PC-9 (cell line): ENCODE data around the gene NTM. TPM values are rescaled to one million over a fixed set of nuclear protein-coding genes. Genes with fewer than 3 reads are reported as not detected.

Experiments used
- BruUV-seq: library from RNA; stranded (reverse); fragments of 400-500 nt; replicated peaks from 2 replicates; lab custom pipeline; 2021; lab: Mats Ljungman, UMichigan
- CTCF ChIA-PET: fragments of 300-600 bp; sonication (Branson Sonifier 250); formaldehyde crosslinking; loops from one replicate; lab custom pipeline; 2022; ENCODE audit warnings: antibody characterized with exemption; lab: Charles Lee
- POLR2A ChIA-PET: fragments of 300-600 bp; sonication (Branson Sonifier 250); formaldehyde crosslinking; loops from one replicate; lab custom pipeline; 2022; ENCODE audit warnings: antibody characterized with exemption; ENCODE audit not compliant: unreplicated experiment; lab: Charles Lee
- DNase-seq, 2 experiments: peaks; one replicate each; pipeline versions ENCODE4 v3.0.0 to v3.0.0-alpha.2; 2015 to 2022; ENCODE audit warnings: mixed read lengths in 1 of 2
- H2AFZ ChIP-seq: fragments of 200-600 bp; sonication (generic); 2 replicates; pipeline ENCODE4 v1.8.1; 2017; ENCODE audit warnings: antibody characterized with exemption
- H3F3A ChIP-seq: fragments of 200-600 bp; sonication (generic); 2 replicates; pipeline ENCODE4 v1.8.1; 2017; ENCODE audit warnings: antibody characterized with exemption, mild to moderate bottlenecking, low read depth; ENCODE audit not compliant: insufficient read depth
- H3K27ac ChIP-seq: fragments of 200-600 bp; sonication (generic); 2 replicates; pipeline ENCODE4 v1.6.1; 2016; ENCODE audit warnings: mixed run types
- H3K27me3 ChIP-seq: fragments of 200-600 bp; sonication (generic); 2 replicates; pipeline ENCODE4 v1.6.1; 2016; ENCODE audit warnings: low read depth, mixed run types; ENCODE audit not compliant: insufficient read depth
- H3K36me3 ChIP-seq: fragments of 200-600 bp; sonication (generic); 2 replicates; pipeline ENCODE4 v1.6.1; 2016; ENCODE audit warnings: low read depth, mixed run types
- H3K4me1 ChIP-seq: fragments of 200-600 bp; sonication (generic); replicated peaks from 2 replicates; pipeline ENCODE4 v1.6.1; 2016; ENCODE audit warnings: mixed run types; ENCODE audit not compliant: insufficient read depth
- H3K4me2 ChIP-seq: fragments of 200-600 bp; sonication (generic); 2 replicates; pipeline ENCODE4 v1.6.1; 2017; ENCODE audit warnings: mixed run types
- H3K4me3 ChIP-seq: fragments of 200-600 bp; sonication (generic); 2 replicates; pipeline ENCODE4 v1.6.1; 2016; ENCODE audit warnings: mixed run types
- H3K79me2 ChIP-seq: fragments of 200-600 bp; sonication (generic); 2 replicates; pipeline ENCODE4 v1.6.1; 2017; ENCODE audit warnings: low read depth, mixed run types
- H3K9me2 ChIP-seq: fragments of 200-600 bp; sonication (generic); 2 replicates; pipeline ENCODE4 v1.8.1; 2017; ENCODE audit warnings: mild to moderate bottlenecking; ENCODE audit not compliant: insufficient read depth
- H3K9me3 ChIP-seq: fragments of 200-600 bp; sonication (generic); 2 replicates; pipeline ENCODE4 v1.8.1; 2016; ENCODE audit warnings: low read depth; ENCODE audit not compliant: insufficient read depth
- H4K20me1 ChIP-seq: fragments of 200-600 bp; sonication (generic); 2 replicates; pipeline ENCODE4 v1.8.1; 2017; ENCODE audit not compliant: insufficient read depth
- CTCF ChIP-seq: fragments of 200-600 bp; sonication (generic); conservative IDR thresholded peaks from 2 replicates; pipeline ENCODE4 v1.6.1; 2017; ENCODE audit warnings: mixed run types, antibody characterized with exemption, mild to moderate bottlenecking, moderate library complexity
- EZH2 ChIP-seq: fragments of 200-600 bp; sonication (generic); IDR thresholded peaks from 2 replicates; pipeline ENCODE4 v1.8.0; 2017; ENCODE audit warnings: antibody characterized with exemption, low read depth
- intact Hi-C: fragments of 100-400 bp; cut with micrococcal nuclease; formaldehyde crosslinking; loops from one replicate; pipeline ENCODE4 v1.10.0; 2022; ENCODE audit not compliant: unreplicated experiment
- total RNA-seq: library from RNA; stranded (reverse); gene quantifications from 2 replicates; pipeline ENCODE4 v1.2.3, GENCODE V29; 2021

The NTM gene
- total RNA-seq, 1 experiment from 2014 or later: not detected

GRCh38 chr11:131599285-131599684 is 228.9 kb downstream of the NTM start:
- no peak overlapping the region for H3K27ac ChIP-seq
- BruUV-seq: no TSS peak
- ChIA-PET POLR2A (no interaction called here), CTCF (no interaction called here)
- H4K20me1 ChIP-seq: no peaks in the 10 kb centered on the region
- H3K4me1 ChIP-seq: no peaks in the 10 kb centered on the region
- peaks cover 54% of the 10 kb centered on the region for H3K27me3 ChIP-seq
- intact Hi-C loops: no loop called here
- H3K4me3 ChIP-seq: no peak overlapping the region
- H3K9me2 ChIP-seq: no peaks in the 10 kb centered on the region
- no peaks in the 10 kb centered on the region for H3K9me3 ChIP-seq
- no peak overlapping the region for H3K4me2 ChIP-seq
- H3K79me2 ChIP-seq: no peaks in the 10 kb centered on the region
- DNase-seq: no peak
- no peak for TF ChIP-seq CTCF
- TF ChIP-seq EZH2: no peak
- no peak overlapping the region for H2AFZ ChIP-seq
- H3K36me3 ChIP-seq: no peaks in the 10 kb centered on the region
- no peaks in the 10 kb centered on the region for H3F3A ChIP-seq

GRCh38 chr11:131600628-131601027 is 230.2 kb downstream of the NTM start:
- no peaks in the 10 kb centered on the region for H3K79me2 ChIP-seq
- POLR2A ChIA-PET: no interaction called here

GRCh38 chr11:131601586-131601985 is 231.2 kb downstream of the NTM start:
- no peaks in the 10 kb centered on the region for H3K9me2 ChIP-seq
- no peak overlapping the region for H2AFZ ChIP-seq
- ChIA-PET CTCF (no interaction called here), POLR2A (no interaction called here)
- H3K27me3 ChIP-seq: peaks cover 41% of the 10 kb centered on the region
- no peaks in the 10 kb centered on the region for H3K36me3 ChIP-seq
- H3K9me3 ChIP-seq: no peaks in the 10 kb centered on the region
- DNase-seq: no peak
- H3K4me1 ChIP-seq: no peaks in the 10 kb centered on the region
- no peaks in the 10 kb centered on the region for H3K79me2 ChIP-seq
- H3K4me3 ChIP-seq: no peak overlapping the region
- no peak overlapping the region for H3K4me2 ChIP-seq
- no peaks in the 10 kb centered on the region for H3F3A ChIP-seq
- no peak for TF ChIP-seq CTCF
- no peak for TF ChIP-seq EZH2
- H4K20me1 ChIP-seq: no peaks in the 10 kb centered on the region
- BruUV-seq: no TSS peak
- intact Hi-C loops: no loop called here
- H3K27ac ChIP-seq: no peak overlapping the region

More at GRCh38 chr11:131600628-131601027, 230.2 kb downstream of the NTM start:
- CTCF ChIA-PET: no interaction called here
- no peak overlapping the region for H2AFZ ChIP-seq
- no peaks in the 10 kb centered on the region for H3K36me3 ChIP-seq
- TF ChIP-seq EZH2 (no peak), CTCF (no peak)
- no peaks in the 10 kb centered on the region for H4K20me1 ChIP-seq
- no peaks in the 10 kb centered on the region for H3K9me3 ChIP-seq
- no peak overlapping the region for H3K4me2 ChIP-seq
- DNase-seq: peak in 1 of 2 experiments; percentile 10
- intact Hi-C loops: no loop called here
- no peak overlapping the region for H3K27ac ChIP-seq
- H3K4me3 ChIP-seq: no peak overlapping the region
- no peaks in the 10 kb centered on the region for H3K9me2 ChIP-seq
- H3K27me3 ChIP-seq: peaks cover 46% of the 10 kb centered on the region
- no peaks in the 10 kb centered on the region for H3K4me1 ChIP-seq
- H3F3A ChIP-seq: no peaks in the 10 kb centered on the region
- no TSS peak for BruUV-seq
